ENCODE data around the gene ATOX1. TPM values are rescaled to one million over a fixed set of nuclear protein-coding genes. Genes with fewer than 3 reads are reported as not detected.

ATOX1 gene
- total and polyA plus RNA-seq, 9 of the 15 experiments (the other 6 are each of a cell fraction or from before 2014, with no cell fraction given), result 59.2 to 318 (median 86.2) TPM

DNA sequence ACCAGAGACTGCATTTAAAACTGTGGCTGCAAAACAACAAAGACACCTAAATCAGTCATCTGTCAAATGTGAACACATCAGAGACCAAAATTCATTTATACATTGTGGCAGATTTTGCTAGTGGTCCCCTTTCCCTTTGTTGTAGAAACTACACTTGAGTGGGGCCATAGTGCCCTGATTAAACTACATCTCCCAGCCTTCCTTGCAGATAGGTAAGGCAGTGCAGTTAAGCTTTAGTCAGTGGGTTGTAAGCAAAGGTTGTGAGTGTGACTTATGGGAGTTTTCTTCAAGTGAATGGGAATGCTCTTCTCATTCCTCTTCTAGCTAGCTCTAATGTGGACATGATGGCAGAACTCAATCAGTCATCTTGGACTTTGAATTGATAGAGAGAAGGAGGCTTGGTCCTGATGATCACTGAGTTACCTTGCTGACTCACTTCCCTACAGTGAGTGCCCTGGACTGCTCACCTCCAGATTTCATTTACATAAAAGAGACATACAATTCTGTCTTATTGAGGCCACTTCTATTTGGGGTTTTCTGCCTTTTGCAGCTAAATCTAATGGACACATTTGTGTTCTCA is 36.5 kb downstream of the ATOX1 start:
- no TSS peak for BruUV-seq (replicated peaks)
- DNase-seq (ENCODE audit: extremely low read depth in 1 of 4, low spot score in 3 of 4) (no peak), FAIRE-seq (peak; percentile 19), ATAC-seq (no peak)
- no peak overlapping the region for H3K27ac ChIP-seq (ENCODE audit: extremely low read depth, low read depth, low read length)
- no peaks in the 10 kb centered on the region for H3K36me3 ChIP-seq (ENCODE audit: control insufficient read depth, insufficient read depth, low read length)
- H3K9ac ChIP-seq (ENCODE audit: insufficient read depth in 1 of 2, low read depth in 2 of 2, low read length in 2 of 2), result no peak overlapping the region
- TF ChIP-seq BCL6 (CRISPR knock-in tag; IDR thresholded peaks at IDR 0.05), result no peak
- TF ChIP-seq HCFC1 (IDR thresholded peaks at IDR 0.05; ENCODE audit: low read depth, low read length), result peak; percentile 50; the same call in 1 of the 2 replicates
- no peaks in the 10 kb centered on the region for H3K9me1 ChIP-seq (ENCODE audit: control insufficient read depth, insufficient read depth, low read length)
- no peaks in the 10 kb centered on the region; a peak in 1 of 5 replicates for H3K27me3 ChIP-seq (ENCODE audit: control insufficient read depth in 2 of 2, insufficient read depth in 2 of 2, low read length in 2 of 2)
- CTCF ChIA-PET (ENCODE audit: low intra/inter-chr PET ratio), result no interaction called here
- H2AFZ ChIP-seq (ENCODE audit: low read depth, low read length), result no peak overlapping the region
- no peaks in the 10 kb centered on the region for H3K79me2 ChIP-seq (ENCODE audit: control insufficient read depth, insufficient read depth, low read length)
- no peaks in the 10 kb centered on the region for H3K9me3 ChIP-seq (replicated peaks; ENCODE audit: control insufficient read depth, insufficient read depth, low read depth, low read length)
- intact Hi-C loops (cut with micrococcal nuclease), result no loop called here
- H3K4me2 ChIP-seq (ENCODE audit: insufficient read depth, low read length), result no peak overlapping the region
- H3K4me3 ChIP-seq, result no peak overlapping the region
- peaks cover 7% of the 10 kb centered on the region in 2 experiments; a peak in 4 of 5 replicates for H3K4me1 ChIP-seq (replicated peaks in 1 of 2; ENCODE audit: control insufficient read depth in 2 of 2, insufficient read depth in 2 of 2, low read length in 2 of 2)
- POLR2A ChIA-PET, result interaction anchor here (0.6 kb wide), 1 partner anchor 33 kb away, joined by 4 read pairs; no protein-coding TSS in a partner anchor
- in situ Hi-C loops (cut with MboI), result no loop called here
- H4K20me1 ChIP-seq (replicated peaks; ENCODE audit: control insufficient read depth, insufficient read depth, low read length), result no peaks in the 10 kb centered on the region

- in situ Hi-C loops (cut with MboI), result no loop called here
- Histone ChIP-seq H4K20me1 (replicated peaks; ENCODE audit: control insufficient read depth, insufficient read depth, low read length) (no peaks in the 10 kb centered on the region), H3K9me3 (replicated peaks; ENCODE audit: control insufficient read depth, insufficient read depth, low read depth, low read length) (no peaks in the 10 kb centered on the region), H3K27me3 (ENCODE audit: control insufficient read depth in 2 of 2, insufficient read depth in 2 of 2, low read length in 2 of 2) (no peaks in the 10 kb centered on the region; a peak in 1 of 5 replicates), H3K9me1 (ENCODE audit: control insufficient read depth, insufficient read depth, low read length) (no peaks in the 10 kb centered on the region), H3K4me1 (replicated peaks in 1 of 2; ENCODE audit: control insufficient read depth in 2 of 2, insufficient read depth in 2 of 2, low read length in 2 of 2) (peaks cover under 1 to 2% of the 10 kb centered on the region in 2 experiments; a peak in 3 of 5 replicates), H2AFZ (ENCODE audit: low read depth, low read length) (no peak overlapping the region), H3K27ac (ENCODE audit: extremely low read depth, low read depth, low read length) (no peak overlapping the region), H3K79me2 (ENCODE audit: control insufficient read depth, insufficient read depth, low read length) (no peaks in the 10 kb centered on the region), H3K4me2 (ENCODE audit: insufficient read depth, low read length) (no peak overlapping the region), H3K4me3 (no peak overlapping the region), H3K36me3 (ENCODE audit: control insufficient read depth, insufficient read depth, low read length) (no peaks in the 10 kb centered on the region), H3K9ac (ENCODE audit: insufficient read depth in 1 of 2, low read depth in 2 of 2, low read length in 2 of 2) (no peak overlapping the region)
- CTCF ChIA-PET (ENCODE audit: low intra/inter-chr PET ratio), result no interaction called here
- FAIRE-seq (peak; percentile 52), ATAC-seq (peak; percentile 21; the same call in 1 of the 3 replicates), DNase-seq (ENCODE audit: extremely low read depth in 1 of 4, low spot score in 3 of 4) (no peak)
- TF ChIP-seq NFE2 (IDR thresholded peaks at IDR 0.05; ENCODE audit: low read depth) (0 out of 2 replicates have a peak, but pooled peaks have one; percentile 29), ARID2 (IDR thresholded peaks at IDR 0.05) (no peak)
- WGBS (ENCODE audit: insufficient coverage, low coverage, missing lambda C conversion rate), result 15% methylated on average over 3 of the region's 3 CpGs
- POLR2A ChIA-PET, result interaction anchor here (0.6 kb wide), 1 partner anchor 34 kb away, joined by 4 read pairs; no protein-coding TSS in a partner anchor
- BruUV-seq (replicated peaks), result no TSS peak
- intact Hi-C loops (cut with micrococcal nuclease), result no loop called here
Measured at GRCh38 chr5:151721087-151721646, 37.3 kb downstream of the ATOX1 start.
